Measurements from ENCODE around the gene PTPRA.
"Not testable (repeated sequence)": the region's sequence is repeated elsewhere in the genome, so short reads cannot be mapped to it uniquely, and the experiment has no call there.

PTPRA gene

DNA sequence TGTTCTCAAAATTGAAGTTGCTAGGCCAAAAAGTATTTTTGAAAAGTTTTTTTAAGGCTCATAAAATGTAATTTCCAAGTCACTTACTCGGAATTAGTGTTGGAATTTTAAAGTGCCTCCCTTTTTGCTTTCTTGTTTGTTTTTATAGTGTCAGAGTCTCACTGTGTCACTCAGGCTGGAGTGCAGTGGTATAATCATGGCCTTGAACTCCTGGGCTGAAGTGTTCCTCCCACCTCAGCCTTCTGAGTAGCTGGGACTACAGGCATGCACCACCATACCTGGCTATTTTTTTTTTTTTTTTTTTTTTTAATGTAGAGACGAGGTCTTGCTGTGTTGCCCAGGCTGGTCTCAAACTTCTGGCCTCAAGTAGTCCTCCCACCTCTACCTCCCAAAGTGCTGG is 130.1 kb downstream of the PTPRA start:
- DNase-seq (ENCODE audit: low spot score): no peak

DNA sequence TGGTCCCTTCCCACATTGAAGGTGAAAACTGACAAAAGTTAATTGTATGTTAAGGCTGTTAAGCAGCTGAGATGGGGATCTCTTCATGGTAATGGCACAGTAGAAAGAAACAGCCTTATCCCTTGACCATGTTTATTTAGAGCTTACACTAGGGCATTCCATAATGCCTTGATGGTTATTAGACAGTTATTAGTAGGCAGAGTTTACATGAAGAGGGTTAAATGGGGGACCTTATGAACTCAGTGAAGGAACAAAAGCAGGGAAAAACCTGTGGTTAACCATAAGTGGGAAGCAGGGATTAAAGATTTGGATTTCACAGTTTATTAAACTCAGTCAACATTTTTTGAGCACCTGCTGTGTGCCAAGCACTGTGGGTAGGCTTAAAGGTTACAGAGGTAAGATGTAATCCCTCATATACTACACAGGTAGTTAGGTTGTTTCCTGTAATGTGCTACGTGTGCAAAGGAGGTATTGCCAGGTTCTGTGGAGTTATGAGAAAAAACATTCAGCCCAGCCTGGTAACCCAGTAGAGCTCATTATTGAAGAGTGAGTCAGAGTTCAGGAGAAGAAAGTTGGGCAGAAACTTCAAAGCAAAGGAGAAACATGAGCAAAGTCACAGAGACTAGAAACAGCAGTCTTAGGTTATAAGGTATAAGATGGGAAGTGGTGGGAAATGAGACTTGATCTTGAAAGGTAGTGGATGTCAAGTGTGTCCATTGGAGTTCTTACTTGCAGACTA is 137.9 kb downstream of the PTPRA start:
- DNase-seq (ENCODE audit: low spot score): no peak

DNA sequence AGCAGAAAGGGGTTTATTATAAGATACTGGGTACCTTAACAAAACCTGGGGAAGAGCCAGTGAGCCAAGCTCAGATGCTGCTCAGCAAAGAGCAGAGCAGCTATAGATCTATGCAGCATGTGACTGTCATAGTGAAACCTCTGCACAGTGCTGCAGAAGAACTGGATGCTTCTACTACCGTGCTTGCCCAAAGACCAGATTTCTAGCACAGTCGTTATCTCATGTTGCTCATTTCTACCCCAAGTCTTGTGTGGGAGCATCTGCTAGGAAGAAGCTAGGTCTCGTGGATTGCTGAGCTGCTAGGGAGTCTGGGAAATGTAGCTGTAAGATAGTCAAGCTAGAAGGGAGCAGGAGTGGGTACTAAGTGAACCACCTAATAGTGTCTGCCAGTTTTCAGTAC is 138.5 kb downstream of the PTPRA start:
- DNase-seq (ENCODE audit: low spot score): no peak

DNA sequence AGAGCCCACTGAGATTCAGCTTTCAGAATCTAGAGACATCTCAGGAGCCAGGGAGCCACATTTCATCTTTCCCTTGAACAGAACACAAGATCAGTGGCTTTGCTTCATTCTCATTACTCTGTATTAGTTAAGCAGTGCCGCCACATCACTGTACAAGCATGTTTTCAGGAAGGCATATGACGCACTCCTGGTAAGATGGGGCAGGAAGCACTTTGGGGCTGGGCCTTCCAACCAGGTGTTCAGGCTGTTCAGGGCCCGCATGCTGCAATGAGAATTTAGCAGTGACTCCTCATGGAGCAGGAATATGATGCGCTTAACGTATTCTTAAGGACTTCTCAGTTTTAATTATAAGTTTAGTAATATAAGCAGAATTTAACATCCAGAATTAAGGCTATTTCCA is 140.5 kb downstream of the PTPRA start:
- DNase-seq (ENCODE audit: low spot score): no peak

DNA sequence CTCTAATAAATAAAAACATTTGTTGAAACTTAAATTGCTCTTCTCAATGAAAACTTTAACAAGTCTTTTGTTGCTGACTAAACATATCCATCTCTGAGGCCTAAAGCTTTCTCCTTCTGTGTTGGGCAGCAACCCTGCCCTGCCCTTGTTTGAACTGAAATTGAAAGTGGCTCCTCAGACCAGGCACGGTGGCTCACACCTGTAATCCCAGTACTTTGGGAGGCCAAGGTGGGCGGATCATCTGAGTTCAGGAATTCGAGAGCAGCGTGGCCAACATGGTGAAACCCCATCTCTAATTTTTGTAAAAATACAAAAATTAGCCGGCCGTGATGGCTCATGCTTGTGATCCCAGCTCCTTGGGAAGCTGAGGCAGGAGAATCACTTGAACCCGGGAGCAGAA is 140.9 kb downstream of the PTPRA start:
- no peak for DNase-seq (ENCODE audit: low spot score)

DNA sequence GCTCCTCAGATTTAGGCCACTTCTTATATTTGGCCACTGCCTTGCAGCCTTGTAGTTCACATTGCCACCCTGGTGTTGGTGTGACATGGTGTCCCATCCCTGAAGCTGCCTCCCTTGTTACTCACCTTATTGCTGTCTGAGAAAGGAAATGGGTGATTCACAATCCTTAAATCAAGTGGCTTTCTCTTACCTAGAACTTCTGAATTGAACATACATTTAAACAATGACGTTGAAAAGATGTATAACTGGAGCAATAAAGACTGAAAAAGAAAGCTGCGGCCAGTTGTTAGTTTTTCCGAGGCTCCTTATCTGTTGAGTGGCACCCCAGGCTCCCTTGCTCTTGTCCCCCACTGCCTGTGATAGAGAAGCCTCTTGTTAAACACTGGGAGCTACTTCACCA is 141.4 kb downstream of the PTPRA start:
- no peak for DNase-seq (ENCODE audit: low spot score)

- DNase-seq (ENCODE audit: low spot score): not testable (repeated sequence)
These were observed 142.0 kb downstream of the PTPRA start for GRCh38 chr20:3015302-3015701.

DNA sequence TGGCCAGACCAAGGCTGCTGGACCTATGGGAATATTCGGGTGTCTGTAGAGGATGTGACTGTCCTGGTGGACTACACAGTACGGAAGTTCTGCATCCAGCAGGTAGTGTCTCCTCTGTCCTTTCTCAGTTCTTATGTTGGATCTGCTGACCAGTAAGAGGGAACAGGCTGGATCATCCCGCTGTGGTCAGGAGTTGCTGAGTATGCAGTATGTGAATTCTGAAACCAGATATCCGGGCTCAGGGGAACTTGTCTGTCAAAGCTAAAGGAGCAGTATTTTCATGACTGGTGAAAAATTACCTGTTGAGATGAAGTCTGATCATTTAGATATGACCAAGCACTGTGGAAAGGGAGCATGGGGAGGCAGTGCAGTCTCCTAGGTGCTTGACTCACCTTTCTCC is 148.0 kb downstream of the PTPRA start:
- DNase-seq (ENCODE audit: low spot score): no peak

- no peak for DNase-seq (ENCODE audit: low spot score)
These were observed 148.5 kb downstream of the PTPRA start for GRCh38 chr20:3021777-3022176.

DNA sequence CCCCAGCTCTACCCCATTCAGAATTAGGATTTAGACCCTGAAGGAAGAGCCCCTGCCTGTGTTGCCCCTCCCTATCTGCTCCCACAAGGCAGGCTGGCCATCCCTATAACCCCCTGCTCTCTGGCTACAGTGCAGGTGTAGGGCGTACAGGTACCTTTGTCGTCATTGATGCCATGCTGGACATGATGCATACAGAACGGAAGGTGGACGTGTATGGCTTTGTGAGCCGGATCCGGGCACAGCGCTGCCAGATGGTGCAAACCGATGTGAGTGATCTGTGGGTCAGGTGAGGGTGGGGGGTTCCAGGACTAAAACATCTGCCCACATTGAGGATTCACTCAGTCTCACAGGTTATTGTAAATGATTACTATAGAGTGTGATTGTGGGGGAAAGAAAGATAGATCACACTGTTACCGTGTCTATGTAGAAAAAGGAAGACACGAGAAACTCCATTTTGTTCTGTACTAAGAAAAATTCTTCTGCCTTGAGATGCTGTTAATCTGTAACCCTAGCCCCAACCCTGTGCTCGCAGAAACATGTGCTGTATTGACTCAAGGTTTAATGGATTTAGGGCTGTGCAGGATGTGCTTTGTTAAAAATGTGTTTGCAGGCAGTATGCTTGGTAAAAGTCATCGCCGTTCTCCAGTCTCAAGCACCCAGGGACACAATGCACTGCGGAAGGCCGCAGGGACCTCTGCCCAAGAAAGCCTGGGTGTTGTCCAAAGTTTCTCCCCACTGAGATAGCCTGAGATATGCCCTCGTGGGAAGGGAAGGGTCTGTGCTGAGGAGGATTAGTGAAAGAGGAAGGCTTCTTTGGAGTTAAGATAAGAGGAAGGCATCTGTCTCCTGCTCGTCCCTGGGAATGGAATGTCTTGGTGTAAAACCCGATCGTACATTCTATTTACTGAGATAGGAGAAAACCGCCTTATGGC is 149.5 kb downstream of the PTPRA start:
- DNase-seq (ENCODE audit: low spot score): not testable (repeated sequence)

DNA sequence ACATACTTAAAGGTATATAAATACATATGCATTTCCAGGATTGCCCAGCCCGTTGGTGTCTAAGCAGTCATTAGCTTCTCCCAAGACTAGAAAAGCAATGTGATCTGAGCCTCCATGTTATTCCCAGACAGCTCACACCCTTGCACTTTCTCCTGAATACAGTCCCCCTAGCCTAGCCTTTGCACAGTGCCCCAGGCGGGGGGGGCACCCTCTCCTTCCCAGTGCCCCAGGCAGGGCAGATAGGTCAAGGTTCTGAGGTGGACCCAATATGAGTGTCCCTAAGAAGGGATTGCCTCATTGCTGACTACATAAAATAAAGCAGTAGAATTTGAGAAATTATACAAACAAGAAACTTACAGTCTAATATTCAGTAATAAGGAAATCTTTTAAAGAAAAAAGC is 154.7 kb downstream of the PTPRA start:
- DNase-seq (ENCODE audit: low spot score): no peak

DNA sequence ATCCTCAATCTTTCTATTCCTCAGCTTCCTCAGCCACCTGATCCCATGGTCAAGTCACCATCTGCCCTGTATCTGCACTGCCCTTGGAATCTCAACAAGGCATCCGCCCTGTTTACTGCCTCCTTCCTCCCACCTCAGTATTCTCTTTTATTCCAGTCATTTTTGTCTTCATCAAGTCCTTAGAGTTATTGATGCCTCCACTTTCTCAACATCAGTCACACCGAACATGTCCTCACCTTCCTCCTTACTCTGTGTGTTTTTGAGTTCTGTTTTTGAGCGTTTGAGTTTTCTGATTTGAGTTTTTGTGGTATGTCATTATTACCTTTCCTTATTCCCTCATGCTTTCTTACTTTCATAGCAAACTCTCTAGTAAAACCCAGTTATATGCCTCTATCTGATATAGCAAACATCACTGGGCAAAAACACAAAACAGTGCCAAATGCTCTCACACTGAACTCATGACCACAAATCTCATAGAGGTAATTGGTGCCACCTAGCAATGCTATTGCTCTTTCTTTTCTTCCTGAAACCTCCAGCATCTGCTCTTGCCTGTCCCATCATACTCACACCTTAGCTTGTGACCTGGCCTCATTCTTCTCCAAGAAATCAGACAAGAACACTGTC is 158.4 kb downstream of the PTPRA start:
- DNase-seq (ENCODE audit: low spot score): no peak

- DNase-seq (ENCODE audit: low spot score): no peak
These were observed 159.3 kb downstream of the PTPRA start for GRCh38 chr20:3032624-3033023.

DNA sequence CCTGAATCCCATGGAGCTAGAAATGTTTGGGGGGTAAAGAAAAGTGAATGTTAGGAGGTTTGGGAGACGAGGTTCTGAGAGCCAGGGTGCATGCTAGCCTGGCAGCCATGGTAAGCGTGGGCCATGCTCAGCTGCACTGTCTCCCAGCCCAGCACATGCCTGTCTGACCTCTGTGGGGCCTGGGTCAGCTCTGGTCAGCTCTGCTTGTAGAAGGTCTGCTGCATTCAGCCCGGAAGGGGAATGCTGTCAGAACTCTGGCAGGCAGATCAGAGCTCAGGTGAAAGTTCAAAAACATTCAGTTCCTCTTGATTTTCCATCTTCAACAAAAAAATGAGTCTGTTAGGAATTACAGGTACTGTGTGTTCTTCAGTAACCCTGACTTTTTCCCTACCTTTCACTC is 164.4 kb downstream of the PTPRA start:
- DNase-seq (ENCODE audit: low spot score): no peak

DNA sequence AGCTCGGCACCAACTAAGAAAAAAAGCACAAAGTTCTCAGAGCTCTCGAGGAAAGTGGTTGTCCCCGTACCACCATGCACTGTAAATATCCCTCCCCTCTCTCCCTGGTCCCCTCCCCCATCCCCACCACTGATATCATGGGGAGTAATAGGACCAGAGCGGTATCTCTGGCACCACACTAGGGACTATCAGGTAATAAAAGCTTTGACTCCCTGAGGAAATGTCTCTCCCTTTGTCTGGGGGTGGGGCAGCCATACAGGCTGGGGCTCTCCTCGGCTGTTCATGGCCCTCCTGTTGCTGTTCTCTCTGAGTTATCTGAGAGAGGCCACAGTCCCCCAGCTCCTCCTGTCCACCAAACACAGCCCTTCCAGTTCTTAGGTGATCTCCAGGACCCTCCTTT is 165.2 kb downstream of the PTPRA start:
- DNase-seq (ENCODE audit: low spot score): no peak

GRCh38 chr20:3039426-3039825 is 166.1 kb downstream of the PTPRA start:
- no peak for DNase-seq (ENCODE audit: low spot score)

GRCh38 chr20:3040086-3040485 is 166.8 kb downstream of the PTPRA start:
- DNase-seq (ENCODE audit: low spot score): no peak

DNA sequence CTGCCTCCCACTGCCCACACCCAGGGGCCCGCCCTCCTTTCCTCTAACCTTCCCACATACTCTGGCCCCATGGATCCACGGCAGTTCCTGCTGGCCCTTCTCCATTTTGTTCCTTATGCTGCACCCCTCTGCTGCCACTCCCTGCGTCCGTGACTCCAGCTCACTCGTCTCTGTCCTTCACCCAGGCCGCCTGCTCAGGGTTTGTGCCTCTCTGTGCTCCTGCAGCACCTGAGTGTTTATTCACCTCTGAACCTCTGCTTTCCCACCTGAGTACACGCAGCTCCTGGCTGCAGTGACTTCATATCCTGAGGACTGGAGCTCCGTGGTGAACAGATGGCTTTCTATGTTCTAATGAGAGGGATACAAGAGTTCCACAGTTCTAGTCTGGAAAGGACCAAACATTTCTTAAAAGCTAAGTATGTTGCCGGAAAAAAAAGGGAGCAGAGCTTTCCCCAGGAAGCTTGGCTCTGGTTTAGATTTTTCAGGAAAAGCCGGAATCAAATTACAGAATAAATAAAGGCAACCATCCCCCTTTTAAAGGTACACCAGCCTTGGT is 168.7 kb downstream of the PTPRA start:
- no peak for DNase-seq (ENCODE audit: low spot score)

GRCh38 chr20:3042625-3043024 is 169.3 kb downstream of the PTPRA start:
- no peak for DNase-seq (ENCODE audit: low spot score)

DNA sequence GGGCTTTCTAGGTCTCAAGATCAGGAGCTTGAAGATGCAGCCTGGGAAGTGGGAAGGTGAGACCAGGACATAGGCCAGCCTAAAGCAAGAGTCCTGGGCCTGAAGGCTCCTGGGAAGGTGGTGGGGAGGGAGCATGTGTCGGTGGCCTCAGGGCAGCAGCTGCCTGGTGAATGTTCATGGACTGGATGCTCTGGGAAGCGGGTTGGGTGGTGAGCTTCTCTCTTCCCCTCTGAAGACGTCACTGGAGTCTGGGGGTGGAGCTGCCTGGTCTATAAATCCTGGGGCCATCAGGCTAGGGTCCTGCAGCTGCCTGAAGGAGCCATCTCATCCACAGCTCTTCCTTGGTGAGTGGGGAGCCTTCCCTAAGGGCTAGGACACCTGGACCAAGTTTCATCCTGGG is 170.0 kb downstream of the PTPRA start, which contains the start of gene GNRH2:
Gene GNRH2 (plus strand): TSS at position 301 of the 400 bp plus-strand sequence. CDS start 793 bp downstream, outside the sequence.
- no peak for DNase-seq (ENCODE audit: low spot score)

DNA sequence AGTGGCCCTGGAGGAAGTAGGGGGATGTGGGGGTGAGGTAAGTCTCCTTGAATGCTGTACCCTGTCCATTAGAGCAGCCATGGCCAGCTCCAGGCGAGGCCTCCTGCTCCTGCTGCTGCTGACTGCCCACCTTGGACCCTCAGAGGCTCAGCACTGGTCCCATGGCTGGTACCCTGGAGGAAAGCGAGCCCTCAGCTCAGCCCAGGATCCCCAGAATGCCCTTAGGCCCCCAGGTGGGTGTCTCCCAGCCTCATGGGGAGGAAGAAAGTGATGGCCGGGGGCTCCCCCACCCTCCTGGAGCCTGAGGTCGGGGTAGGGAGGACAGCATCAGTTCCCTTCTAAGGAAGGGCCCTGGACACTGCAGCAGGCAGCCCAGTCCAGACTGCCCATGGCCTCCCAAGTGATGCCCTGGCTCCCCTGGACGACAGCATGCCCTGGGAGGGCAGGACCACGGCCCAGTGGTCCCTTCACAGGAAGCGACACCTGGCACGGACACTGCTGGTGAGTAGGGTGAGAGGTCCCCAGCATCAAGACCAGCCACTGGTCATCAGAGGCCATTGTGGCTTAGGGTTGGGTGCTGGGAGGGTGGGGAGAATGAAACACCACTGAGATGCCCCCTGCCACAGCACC is 171.2 kb downstream of the PTPRA start:
- no peak for DNase-seq (ENCODE audit: low spot score)
